Heart right ventricle (tissue), 16 donors: Measurements from ENCODE around the gene ZNF543. TPM values are rescaled to one million over a fixed set of nuclear protein-coding genes. Genes with fewer than 3 reads are reported as not detected.

Source experiments
- ATAC-seq, 8 donors: fragments of 200-7000 bp; cut with Tn5 transposase; one replicate each; pipeline ENCODE4 v1.9.1; 2020; ENCODE audit warnings: mild to moderate bottlenecking in 8 of 8, moderate library complexity in 8 of 8, moderate number of reproducible peaks in 1 of 8
- DNase-seq, 2 donors: peaks; one replicate each; pipeline ENCODE4 v3.0.0-alpha.2; 2020
- H3K27ac ChIP-seq, 10 donors: fragments of 200-600 bp; sonication (generic) in 2 of 10; one replicate each; pipeline versions ENCODE4 v1.5.0 to v1.8.0; 2020 to 2022; ENCODE audit warnings: mild to moderate bottlenecking in 3 of 10
- H3K27me3 ChIP-seq, 7 donors: fragments of 200-600 bp; one replicate each; pipeline ENCODE4 v1.8.0; 2021 to 2022; ENCODE audit warnings: mild to moderate bottlenecking in 2 of 7
- H3K36me3 ChIP-seq, 9 donors: fragments of 200-600 bp; sonication (generic) in 1 of 9; one replicate each; pipeline versions ENCODE4 v1.5.0 to v1.8.0; 2020 to 2022; ENCODE audit warnings: mild to moderate bottlenecking in 2 of 9
- H3K4me1 ChIP-seq, 9 donors: fragments of 200-600 bp; sonication (generic) in 1 of 9; one replicate each; pipeline versions ENCODE4 v1.5.0 to v1.8.0; 2020 to 2022; ENCODE audit warnings: mild to moderate bottlenecking in 4 of 9
- H3K4me3 ChIP-seq, 10 donors: fragments of 200-600 bp; sonication (generic) in 2 of 10; one replicate each; pipeline versions ENCODE4 v1.5.0 to v1.8.0; 2020 to 2022; ENCODE audit warnings: mild to moderate bottlenecking in 7 of 10, moderate library complexity in 2 of 10
- H3K9me3 ChIP-seq, 11 donors: fragments of 200-600 bp in 10 of 11; sonication (generic) in 2 of 11; one replicate each; pipeline versions ENCODE4 v1.5.0 to v1.8.0; 2013 to 2022; ENCODE audit warnings: mild to moderate bottlenecking in 2 of 11, control low read depth in 1 of 11, moderate library complexity in 1 of 11
- WGBS, 2 donors: extraction: QIAGEN DNeasy Blood & Tissue Kit; methylation state at CpG; one replicate each; pipeline ENCODE4 v1.1.7; 2013; ENCODE audit warnings: inconsistent platforms in 1 of 2; 5-methylcytosine and 5-hydroxymethylcytosine counted together
- intact Hi-C, 10 donors: fragments of 100-400 bp; cut with DNase I; formaldehyde crosslinking; loops; one replicate each; pipeline versions ENCODE4 v1.11.1 to v1.14.2; 2022
- polyA plus RNA-seq, 2 donors: library from polyadenylated mRNA; stranded (reverse); fragments of 200-250 nt; gene quantifications; one replicate each; pipeline ENCODE4 v1.2.3, GENCODE V29; 2013
- total RNA-seq, 10 donors: library from RNA; stranded (reverse); fragmentation: NEBNext Ultra II Directional in 3 of 10; extraction: Animal tissue kit (Norgen Biotek cat#: 25700) in 3 of 10; gene quantifications; one replicate each; pipeline versions ENCODE4 v1.2.1 to v1.2.4, GENCODE V29; 2021 to 2023
- TF ChIP-seq, protein P1 (sequence below), 9 donors: fragments of 200-600 bp; sonication (generic) in 2 of 9; IDR thresholded peaks; one replicate each; pipeline versions ENCODE4 v1.5.0 to v1.8.0; 2021 to 2022; ENCODE audit warnings: antibody characterized with exemption in 9 of 9, mild to moderate bottlenecking in 5 of 9, moderate library complexity in 1 of 9
- donor health status: Arrhythmogenic right ventricular cardiomyopathy.
- donor health status: ischemic (EF 13 %, LVEDD 7.1; RV severe dilation, severe dysfunction).
- donor health status: healthy with polysubstance abuse.
- donor health status: DM: no; HTN: yes; CAD: no.
- donor health status: DM: no; HTN: no; CAD: no.
- donor health status: ischemic (EF 25% LVEDD 6.9; RV normal size, moderate dysfunction).
- donor health status: ischemic (EF 25% LVEDD 5.7; RV mildly dilated, moderate dysfunction).
- donor health status: healthy.
- donor health status: DM: yes; HTN: yes; CAD: no.
- donor health status: Ischemic cardiomyopathy.
- donor health status: ischemic (EF 35%, LVEDD 5.7; RV mildly dilated, moderate dysfunction).
- donor health status: nonischemic (EF 11% LVEDD 7.7; RV severe dilation, severe dysfunction).
- donor health status: DM: yes; HTN: yes; CAD: no.
- donor health status: PGD.
- donor health status: ischemic (EF 29% LVEDD 5.4; RV normal size, mild dysfunction).
- donor health status: nonischemic (EF 23%, LVEDD 6.1; RV moderate dilation, normal function).

The ZNF543 gene
- total and polyA plus RNA-seq, 12 donors: 0.86 to 9.2 (median 6.9) TPM

- ATAC-seq: no peak
- TF ChIP-seq, protein P1, sequence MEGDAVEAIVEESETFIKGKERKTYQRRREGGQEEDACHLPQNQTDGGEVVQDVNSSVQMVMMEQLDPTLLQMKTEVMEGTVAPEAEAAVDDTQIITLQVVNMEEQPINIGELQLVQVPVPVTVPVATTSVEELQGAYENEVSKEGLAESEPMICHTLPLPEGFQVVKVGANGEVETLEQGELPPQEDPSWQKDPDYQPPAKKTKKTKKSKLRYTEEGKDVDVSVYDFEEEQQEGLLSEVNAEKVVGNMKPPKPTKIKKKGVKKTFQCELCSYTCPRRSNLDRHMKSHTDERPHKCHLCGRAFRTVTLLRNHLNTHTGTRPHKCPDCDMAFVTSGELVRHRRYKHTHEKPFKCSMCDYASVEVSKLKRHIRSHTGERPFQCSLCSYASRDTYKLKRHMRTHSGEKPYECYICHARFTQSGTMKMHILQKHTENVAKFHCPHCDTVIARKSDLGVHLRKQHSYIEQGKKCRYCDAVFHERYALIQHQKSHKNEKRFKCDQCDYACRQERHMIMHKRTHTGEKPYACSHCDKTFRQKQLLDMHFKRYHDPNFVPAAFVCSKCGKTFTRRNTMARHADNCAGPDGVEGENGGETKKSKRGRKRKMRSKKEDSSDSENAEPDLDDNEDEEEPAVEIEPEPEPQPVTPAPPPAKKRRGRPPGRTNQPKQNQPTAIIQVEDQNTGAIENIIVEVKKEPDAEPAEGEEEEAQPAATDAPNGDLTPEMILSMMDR (IDR thresholded peaks at IDR 0.05): no peak
These were observed 37.1 kb downstream of the ZNF543 start for GRCh38 chr19:57357406-57357805.

DNA sequence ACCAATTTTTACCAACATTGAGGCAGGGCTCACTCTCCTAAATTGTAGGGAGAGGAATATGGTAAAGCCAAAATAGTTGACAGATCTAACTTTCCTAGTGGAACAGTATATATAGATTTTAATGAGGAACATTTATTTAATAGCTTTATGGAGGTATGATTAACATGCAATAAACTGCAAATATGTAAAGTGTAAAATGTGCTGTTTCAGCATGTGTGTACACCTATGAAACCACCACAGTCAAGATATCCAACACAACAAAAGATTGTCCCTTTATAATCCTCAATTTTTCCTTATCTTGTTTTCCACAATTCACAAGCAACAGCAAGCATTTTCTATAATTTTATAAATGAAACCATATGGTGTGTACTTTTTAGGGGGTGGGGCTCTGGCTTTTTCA is 39.0 kb downstream of the ZNF543 start:
- ATAC-seq (no peak), DNase-seq (no peak)
- H3K27ac ChIP-seq: no peak overlapping the region
- intact Hi-C loops: loop anchor here in 2 of 10 donors (5.0 kb wide), 1 partner anchor 77 kb away; the partner anchor contains the start of gene ZNF460 (in 2 of the 2)
- H3K36me3 ChIP-seq: peaks cover 0 to 59% (median 46%) of the 10 kb centered on the region in 9 donors
- TF ChIP-seq, protein P1 (IDR thresholded peaks at IDR 0.05): no peak
- no peak overlapping the region for H3K4me3 ChIP-seq
- peaks cover 4 to 36% (median 26%) of the 10 kb centered on the region in 9 donors for H3K4me1 ChIP-seq
- H3K27me3 ChIP-seq: no peaks in the 10 kb centered on the region
- H3K9me3 ChIP-seq: peaks cover 0 to 83% (median 3%) of the 10 kb centered on the region in 11 donors

More at GRCh38 chr19:57357406-57357805, 37.1 kb downstream of the ZNF543 start:
- WGBS, 2 donors: 97 to 98% methylated on average over 5 of the region's 5 CpGs
- H3K27ac ChIP-seq: no peak overlapping the region
- peaks cover 0 to 81% (median 3%) of the 10 kb centered on the region in 11 donors for H3K9me3 ChIP-seq
- no peak overlapping the region for H3K4me3 ChIP-seq
- intact Hi-C loops: loop anchor here in 2 of 10 donors (5.0 kb wide), 1 partner anchor 75 kb away; the partner anchor contains the start of gene ZNF460 (in 2 of the 2)
- peaks cover 0 to 78% (median 50%) of the 10 kb centered on the region in 9 donors for H3K36me3 ChIP-seq
- H3K27me3 ChIP-seq: no peaks in the 10 kb centered on the region
- H3K4me1 ChIP-seq: peaks cover 0 to 44% (median 29%) of the 10 kb centered on the region in 9 donors
- DNase-seq: no peak

DNA sequence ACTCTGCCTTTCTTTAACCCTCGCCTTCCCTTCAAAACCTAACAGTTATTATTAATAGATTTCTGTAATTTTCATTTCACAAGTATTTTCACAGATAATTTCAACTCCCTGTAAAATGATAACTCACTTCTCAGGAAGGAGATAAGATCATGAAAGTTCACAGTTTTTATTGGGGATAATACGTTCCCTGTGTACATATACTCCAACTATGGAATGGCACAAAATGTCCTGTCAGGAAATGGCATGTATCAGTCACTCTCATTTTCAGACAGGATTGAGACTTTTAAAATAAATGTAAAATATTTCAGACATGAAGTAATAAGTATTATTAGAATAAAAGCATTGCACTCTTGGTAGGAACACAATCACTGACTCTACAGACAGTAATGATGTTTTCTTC is 42.1 kb downstream of the ZNF543 start:
- no peaks in the 10 kb centered on the region for H3K27me3 ChIP-seq
- H3K4me1 ChIP-seq: peaks cover 4 to 52% (median 28%) of the 10 kb centered on the region in 9 donors
- DNase-seq (no peak), ATAC-seq (no peak)
- H3K9me3 ChIP-seq: peaks cover 0 to 77% (median 0%) of the 10 kb centered on the region in 11 donors
- peak overlapping the region in 9 of 10 donors; percentile 25 to 94 (median 81) for H3K4me3 ChIP-seq
- H3K36me3 ChIP-seq: peaks cover 0 to 42% (median 14%) of the 10 kb centered on the region in 9 donors
- TF ChIP-seq, protein P1 (IDR thresholded peaks at IDR 0.05): no peak
- intact Hi-C loops: loop anchor here in 4 of 10 donors (2.0 to 10.0 kb wide), 3 partner anchors 26 to 688 kb away; partner anchors contain the start of genes ZNF548 (in 2 of the 4), ZNF460 (in 1 of the 4) and ZNF835 (in 1 of the 4)
- 70% methylated on average over 2 of the region's 2 CpGs for WGBS, 2 donors
- peak overlapping the region; percentile 61 to 99 (median 96) for H3K27ac ChIP-seq

GRCh38 chr19:57362997-57363687 is 42.9 kb downstream of the ZNF543 start, which contains the start of the genes TRAPPC2B and ZNF547:
Gene TRAPPC2B (plus strand): TSS chr19:57363551. CDS start chr19:57364834, 1,283 bp downstream.
Gene ZNF547 (plus strand): TSS chr19:57363551. CDS start chr19:57368556, 5,005 bp downstream.
- H3K27me3 ChIP-seq: no peaks in the 10 kb centered on the region
- intact Hi-C loops: loop anchor here in 5 of 10 donors (1.0 to 10.0 kb wide), 6 partner anchors 12 to 688 kb away; partner anchors contain the start of genes ZNF548 (in 4 of the 5), ZNF543 (in 2 of the 5), ZNF304 (in 1 of the 5) and ZNF460 (in 1 of the 5)
- H3K4me1 ChIP-seq: peaks cover 4 to 57% (median 28%) of the 10 kb centered on the region in 9 donors
- H3K9me3 ChIP-seq: peaks cover 0 to 76% (median 0%) of the 10 kb centered on the region in 11 donors
- ATAC-seq (peak; percentile 95 to 98 (median 97)), DNase-seq (peak; percentile 99 to 100)
- peak within 1 kb of the TSS; percentile 67 to 94 (median 82) for H3K4me3 ChIP-seq
- TF ChIP-seq, protein P1 (IDR thresholded peaks at IDR 0.05): no peak
- H3K27ac ChIP-seq: peak within 1 kb of the TSS; percentile 72 to 99 (median 96)
- H3K36me3 ChIP-seq: peaks cover 0 to 35% (median 9%) of the 10 kb centered on the region in 9 donors
- WGBS, 2 donors: 1 to 2% methylated on average over 46 to 47 of the region's 47 CpGs
